Hepatocyte (in vitro differentiated cells): ENCODE data around the gene TIMM23. TPM values are rescaled to one million over a fixed set of nuclear protein-coding genes. Genes with fewer than 3 reads are reported as not detected.
A peak's percentile ranks its signal among the peaks of the same experiment; 100 is the strongest.

ENCODE experiments used
- DNase-seq: peaks from one replicate; pipeline ENCODE4 v3.0.0-alpha.2; 2016; ENCODE audit warnings: low spot score
- H2AFZ ChIP-seq: fragments of 200-600 bp; sonication (generic); 2 replicates; pipeline ENCODE4 v1.6.0; 2016; ENCODE audit warnings: antibody characterized with exemption, mild to moderate bottlenecking
- H3K27ac ChIP-seq: fragments of 200-600 bp; sonication (generic); 2 replicates; pipeline ENCODE4 v1.5.1; 2016; ENCODE audit warnings: mild to moderate bottlenecking
- H3K27me3 ChIP-seq: fragments of 200-600 bp; sonication (generic); 2 replicates; pipeline ENCODE4 v1.6.1; 2016
- H3K36me3 ChIP-seq: fragments of 200-600 bp; sonication (generic); replicated peaks from 2 replicates; pipeline ENCODE4 v1.5.1; 2016; ENCODE audit warnings: low read depth; ENCODE audit not compliant: insufficient read depth
- H3K4me1 ChIP-seq: fragments of 200-600 bp; sonication (generic); 2 replicates; pipeline ENCODE4 v1.5.1; 2016; ENCODE audit warnings: mild to moderate bottlenecking, moderate library complexity; ENCODE audit not compliant: insufficient read depth
- H3K4me2 ChIP-seq: fragments of 200-600 bp; sonication (generic); 2 replicates; pipeline ENCODE4 v1.6.0; 2016
- H3K4me3 ChIP-seq: fragments of 200-600 bp; sonication (generic); 2 replicates; pipeline ENCODE4 v1.5.1; 2016; ENCODE audit warnings: mild to moderate bottlenecking
- H3K79me2 ChIP-seq: fragments of 200-600 bp; sonication (generic); 2 replicates; pipeline ENCODE4 v1.6.0; 2017; ENCODE audit warnings: mild to moderate bottlenecking
- H3K9me2 ChIP-seq: fragments of 200-600 bp; sonication (generic); replicated peaks from 2 replicates; pipeline ENCODE4 v1.6.0; 2017; ENCODE audit warnings: mild to moderate bottlenecking; ENCODE audit not compliant: insufficient read depth
- H3K9me3 ChIP-seq: fragments of 200-600 bp; sonication (generic); 2 replicates; pipeline ENCODE4 v1.5.1; 2016; ENCODE audit warnings: low read depth, mild to moderate bottlenecking
- H4K20me1 ChIP-seq: fragments of 200-600 bp; sonication (generic); 2 replicates; pipeline ENCODE4 v1.6.0; 2016; ENCODE audit warnings: mild to moderate bottlenecking; ENCODE audit not compliant: insufficient read depth, poor library complexity, severe bottlenecking
- EZH2 ChIP-seq: fragments of 200-600 bp; sonication (generic); IDR thresholded peaks from 2 replicates; pipeline ENCODE4 v1.6.1; 2016; ENCODE audit warnings: antibody characterized with exemption, mild to moderate bottlenecking, borderline replicate concordance
- EZH2phosphoT487 ChIP-seq: fragments of 200-600 bp; sonication (generic); IDR thresholded peaks from one replicate; pipeline ENCODE4 v1.6.1; 2018; ENCODE audit warnings: antibody characterized with exemption, mild to moderate bottlenecking, low read depth, moderate library complexity; ENCODE audit not compliant: unreplicated experiment, severe bottlenecking
- WGBS: methylation state at CpG from one replicate; pipeline ENCODE4 v1.1.6; 2016; ENCODE audit warnings: low lambda C conversion rate; ENCODE audit errors: missing lambda C conversion rate; 5-methylcytosine and 5-hydroxymethylcytosine counted together
- polyA plus RNA-seq: library from polyadenylated mRNA; unstranded; fragments of >200 nt; fragmentation: Nextera tagmentation; extraction: Ambion mirVana; gene quantifications from 2 replicates; pipeline ENCODE4 v1.2.1, GENCODE V29; 2016
- total RNA-seq: library from RNA; depleted of rRNA; stranded (reverse); fragments of >200 nt; gene quantifications from 2 replicates; pipeline ENCODE4 v1.2.3, GENCODE V29; 2014
- TF ChIP-seq, protein P1 (sequence below): fragments of 200-600 bp; sonication (generic); IDR thresholded peaks from 2 replicates; pipeline ENCODE4 v1.5.1; 2016; ENCODE audit warnings: antibody characterized with exemption, mild to moderate bottlenecking; ENCODE audit not compliant: poor library complexity

TIMM23 gene
- total and polyA plus RNA-seq, 2 experiments from 2014 or later, result 80.7 to 122 TPM

DNA sequence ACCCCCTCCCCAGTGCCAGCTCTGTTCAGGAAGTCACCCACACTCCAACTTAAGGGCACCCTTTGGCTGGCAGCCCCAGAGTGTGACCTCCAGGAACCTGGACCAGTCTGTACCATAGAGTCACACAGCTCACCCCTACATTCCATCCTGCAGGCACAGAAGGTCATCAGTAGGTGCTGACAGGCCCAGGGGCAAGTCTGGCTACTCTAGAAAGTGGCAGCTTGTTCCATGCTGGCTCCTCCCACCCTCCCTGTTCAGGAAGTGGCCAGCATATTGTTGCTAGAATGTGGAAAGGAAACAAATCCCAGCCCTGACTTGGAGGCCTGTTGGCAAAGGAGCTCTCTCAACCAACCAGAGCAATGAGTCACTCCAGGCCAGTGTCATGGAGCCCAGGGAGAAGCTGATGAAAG is 61.3 kb downstream of the TIMM23 start:
- no peaks in the 10 kb centered on the region for H4K20me1 ChIP-seq
- peak overlapping the region; percentile 14 for H2AFZ ChIP-seq
- H3K4me2 ChIP-seq, result no peak overlapping the region
- H3K4me3 ChIP-seq, result no peak overlapping the region
- peak overlapping the region; percentile 42 for H3K27ac ChIP-seq
- peak; percentile 35 for DNase-seq
- no peaks in the 10 kb centered on the region for H3K36me3 ChIP-seq
- H3K27me3 ChIP-seq, result no peaks in the 10 kb centered on the region
- TF ChIP-seq, protein P1, sequence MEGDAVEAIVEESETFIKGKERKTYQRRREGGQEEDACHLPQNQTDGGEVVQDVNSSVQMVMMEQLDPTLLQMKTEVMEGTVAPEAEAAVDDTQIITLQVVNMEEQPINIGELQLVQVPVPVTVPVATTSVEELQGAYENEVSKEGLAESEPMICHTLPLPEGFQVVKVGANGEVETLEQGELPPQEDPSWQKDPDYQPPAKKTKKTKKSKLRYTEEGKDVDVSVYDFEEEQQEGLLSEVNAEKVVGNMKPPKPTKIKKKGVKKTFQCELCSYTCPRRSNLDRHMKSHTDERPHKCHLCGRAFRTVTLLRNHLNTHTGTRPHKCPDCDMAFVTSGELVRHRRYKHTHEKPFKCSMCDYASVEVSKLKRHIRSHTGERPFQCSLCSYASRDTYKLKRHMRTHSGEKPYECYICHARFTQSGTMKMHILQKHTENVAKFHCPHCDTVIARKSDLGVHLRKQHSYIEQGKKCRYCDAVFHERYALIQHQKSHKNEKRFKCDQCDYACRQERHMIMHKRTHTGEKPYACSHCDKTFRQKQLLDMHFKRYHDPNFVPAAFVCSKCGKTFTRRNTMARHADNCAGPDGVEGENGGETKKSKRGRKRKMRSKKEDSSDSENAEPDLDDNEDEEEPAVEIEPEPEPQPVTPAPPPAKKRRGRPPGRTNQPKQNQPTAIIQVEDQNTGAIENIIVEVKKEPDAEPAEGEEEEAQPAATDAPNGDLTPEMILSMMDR, result no peak
- TF ChIP-seq EZH2phosphoT487, result no peak
- no peak for TF ChIP-seq EZH2
- H3K79me2 ChIP-seq, result peaks cover 14% of the 10 kb centered on the region
- H3K4me1 ChIP-seq, result peaks cover 7% of the 10 kb centered on the region
- H3K9me3 ChIP-seq, result no peaks in the 10 kb centered on the region
- H3K9me2 ChIP-seq, result no peaks in the 10 kb centered on the region

DNA sequence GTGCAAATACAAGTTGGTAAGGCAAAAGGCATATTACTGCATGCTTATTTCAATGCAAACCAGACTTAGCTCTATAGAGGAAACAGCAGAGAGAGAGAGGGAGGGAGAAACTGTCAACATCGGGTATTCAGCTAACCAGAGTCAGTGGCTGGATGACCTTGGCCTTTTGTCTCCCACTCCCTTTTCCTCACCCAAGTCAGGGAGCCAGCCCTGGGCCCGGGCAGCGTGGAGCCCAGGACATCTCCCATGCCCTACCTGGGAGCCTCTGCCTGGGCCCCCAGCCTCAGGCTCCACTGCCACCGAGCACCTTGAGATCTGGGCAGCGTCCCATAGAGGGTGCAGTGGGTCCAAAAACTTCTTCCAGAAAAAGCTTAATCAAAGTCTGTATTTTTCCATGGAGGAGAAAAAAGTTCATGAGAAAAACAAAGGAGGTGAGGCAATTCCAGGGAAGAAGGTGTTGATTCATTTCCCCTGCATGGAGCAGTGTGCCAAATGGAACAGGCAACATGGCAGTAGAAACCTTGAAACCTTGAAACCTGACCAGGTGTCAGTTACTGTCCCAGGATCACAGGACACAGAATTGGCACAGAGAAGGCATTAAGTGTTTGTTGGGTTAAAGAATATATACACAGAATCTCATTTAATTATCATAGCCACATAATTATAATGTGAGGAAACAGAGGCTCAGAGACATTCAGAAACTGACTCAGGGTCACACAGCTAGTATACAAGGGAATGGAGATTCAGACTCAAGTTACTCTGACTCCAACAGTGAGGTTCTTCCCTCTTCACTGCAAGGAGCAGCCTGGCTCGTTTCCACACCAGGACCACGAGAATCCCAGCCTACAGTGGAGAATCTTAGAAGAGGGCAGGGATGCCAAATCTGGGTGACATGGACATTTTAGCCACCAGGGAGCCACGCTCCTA is 63.9 kb downstream of the TIMM23 start:
- H4K20me1 ChIP-seq, result no peaks in the 10 kb centered on the region
- H3K4me1 ChIP-seq, result peaks cover 4% of the 10 kb centered on the region
- H3K9me2 ChIP-seq, result no peaks in the 10 kb centered on the region
- H3K4me2 ChIP-seq, result no peak overlapping the region
- no peaks in the 10 kb centered on the region for H3K79me2 ChIP-seq
- H3K9me3 ChIP-seq, result no peaks in the 10 kb centered on the region
- peak overlapping the region; percentile 21 for H3K27ac ChIP-seq
- no peak overlapping the region for H2AFZ ChIP-seq
- 67% methylated on average over 8 of the region's 8 CpGs for WGBS
- no peak for DNase-seq
- no peaks in the 10 kb centered on the region for H3K36me3 ChIP-seq
- H3K4me3 ChIP-seq, result no peak overlapping the region
- no peaks in the 10 kb centered on the region for H3K27me3 ChIP-seq
- TF ChIP-seq, protein P1, result no peak
- TF ChIP-seq EZH2phosphoT487, result no peak
- TF ChIP-seq EZH2, result no peak

DNA sequence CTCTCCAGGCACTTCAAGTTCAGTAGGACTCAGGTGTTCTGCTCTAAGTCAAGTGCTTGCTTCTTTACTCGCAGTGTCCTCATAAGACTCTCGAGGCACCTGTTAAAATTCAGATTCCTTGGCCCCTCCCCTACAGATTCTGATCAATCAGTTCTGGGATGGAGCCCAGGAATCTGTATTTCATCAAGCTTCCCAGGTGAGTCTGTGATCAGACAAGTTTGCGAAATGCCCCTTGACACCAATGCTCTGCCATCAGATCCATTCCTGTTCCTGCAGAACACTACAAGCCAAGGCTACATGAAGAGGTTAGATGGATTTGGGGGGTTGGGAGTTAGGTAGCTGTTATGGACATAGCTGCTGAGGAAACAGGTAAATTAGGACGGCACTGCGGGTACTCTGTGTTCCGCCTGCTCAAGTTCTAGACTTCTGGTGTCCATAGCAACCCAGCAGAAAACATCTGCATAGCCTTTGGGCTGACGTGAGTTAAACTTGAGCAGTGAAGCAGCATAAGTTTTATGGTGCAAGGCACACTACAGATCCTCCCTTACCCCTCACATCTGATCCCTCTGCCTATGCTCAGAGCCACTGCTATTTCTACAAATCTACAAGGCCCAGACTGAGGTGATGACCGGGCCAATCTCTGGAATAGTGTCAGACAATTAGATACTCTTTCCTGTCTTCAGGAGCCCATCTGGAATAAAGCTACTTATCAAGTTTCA is 65.0 kb downstream of the TIMM23 start:
- WGBS, result 84% methylated on average over 8 of the region's 8 CpGs

More for the DNA sequence above, 65.0 kb downstream of the TIMM23 start:
- DNase-seq, result no peak
- no peaks in the 10 kb centered on the region for H3K36me3 ChIP-seq
- H3K4me2 ChIP-seq, result no peak overlapping the region
- H3K9me2 ChIP-seq, result no peaks in the 10 kb centered on the region
- H3K79me2 ChIP-seq, result no peaks in the 10 kb centered on the region
- H4K20me1 ChIP-seq, result no peaks in the 10 kb centered on the region
- H3K9me3 ChIP-seq, result no peaks in the 10 kb centered on the region
- no peaks in the 10 kb centered on the region for H3K4me1 ChIP-seq
- no peak overlapping the region for H3K4me3 ChIP-seq
- no peaks in the 10 kb centered on the region for H3K27me3 ChIP-seq
- no peak overlapping the region for H3K27ac ChIP-seq
- no peak for TF ChIP-seq EZH2phosphoT487
- TF ChIP-seq EZH2, result no peak
- TF ChIP-seq, protein P1, result no peak
- no peak overlapping the region for H2AFZ ChIP-seq
